ENCODE data around the gene PEX16. TPM values are rescaled to one million over a fixed set of nuclear protein-coding genes. Genes with fewer than 3 reads are reported as not detected.

PEX16 gene
- total and polyA plus RNA-seq, 9 of the 15 experiments (the other 6 are each of a cell fraction or from before 2014, with no cell fraction given) = 1.5 to 43.9 (median 14.6) TPM

GRCh38 chr11:45922425-45923082 lies 4.9 kb upstream of the PEX16 start, which contains the start of gene LARGE2 (continued):
- TF ChIP-seq, protein P1, sequence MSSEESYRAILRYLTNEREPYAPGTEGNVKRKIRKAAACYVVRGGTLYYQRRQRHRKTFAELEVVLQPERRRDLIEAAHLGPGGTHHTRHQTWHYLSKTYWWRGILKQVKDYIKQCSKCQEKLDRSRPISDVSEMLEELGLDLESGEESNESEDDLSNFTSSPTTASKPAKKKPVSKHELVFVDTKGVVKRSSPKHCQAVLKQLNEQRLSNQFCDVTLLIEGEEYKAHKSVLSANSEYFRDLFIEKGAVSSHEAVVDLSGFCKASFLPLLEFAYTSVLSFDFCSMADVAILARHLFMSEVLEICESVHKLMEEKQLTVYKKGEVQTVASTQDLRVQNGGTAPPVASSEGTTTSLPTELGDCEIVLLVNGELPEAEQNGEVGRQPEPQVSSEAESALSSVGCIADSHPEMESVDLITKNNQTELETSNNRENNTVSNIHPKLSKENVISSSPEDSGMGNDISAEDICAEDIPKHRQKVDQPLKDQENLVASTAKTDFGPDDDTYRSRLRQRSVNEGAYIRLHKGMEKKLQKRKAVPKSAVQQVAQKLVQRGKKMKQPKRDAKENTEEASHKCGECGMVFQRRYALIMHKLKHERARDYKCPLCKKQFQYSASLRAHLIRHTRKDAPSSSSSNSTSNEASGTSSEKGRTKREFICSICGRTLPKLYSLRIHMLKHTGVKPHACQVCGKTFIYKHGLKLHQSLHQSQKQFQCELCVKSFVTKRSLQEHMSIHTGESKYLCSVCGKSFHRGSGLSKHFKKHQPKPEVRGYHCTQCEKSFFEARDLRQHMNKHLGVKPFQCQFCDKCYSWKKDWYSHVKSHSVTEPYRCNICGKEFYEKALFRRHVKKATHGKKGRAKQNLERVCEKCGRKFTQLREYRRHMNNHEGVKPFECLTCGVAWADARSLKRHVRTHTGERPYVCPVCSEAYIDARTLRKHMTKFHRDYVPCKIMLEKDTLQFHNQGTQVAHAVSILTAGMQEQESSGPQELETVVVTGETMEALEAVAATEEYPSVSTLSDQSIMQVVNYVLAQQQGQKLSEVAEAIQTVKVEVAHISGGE (CRISPR knock-in tag; IDR thresholded peaks at IDR 0.05) = no peak
- TF ChIP-seq ZBED1 (IDR thresholded peaks at IDR 0.05) (no peak), EZH2 (IDR thresholded peaks at IDR 0.05; ENCODE audit: borderline replicate concordance, low read depth, low read length) (no peak), NFIC (IDR thresholded peaks at IDR 0.05) (peak; percentile 12; the same call in 1 of the 2 replicates), SREBF1 (IDR thresholded peaks at IDR 0.05; ENCODE audit: borderline replicate concordance, low read depth, low read length) (no peak), ZNF347 (CRISPR knock-in tag; IDR thresholded peaks at IDR 0.05; ENCODE audit: low read depth) (no peak), KDM1A (IDR thresholded peaks at IDR 0.05) (no peak), CTBP1 (IDR thresholded peaks at IDR 0.05; ENCODE audit: borderline replicate concordance) (peak; percentile 33; the same call in 1 of the 2 replicates), PRPF4 (IDR thresholded peaks at IDR 0.05; ENCODE audit: insufficient read depth, low read depth, low read length, poor library complexity, severe bottlenecking) (peak; percentile 30), ZNF316 (IDR thresholded peaks at IDR 0.05) (no peak), HSF4 (CRISPR knock-in tag; IDR thresholded peaks at IDR 0.05; ENCODE audit: borderline replicate concordance) (no peak)
- TF ChIP-seq, protein P2, sequence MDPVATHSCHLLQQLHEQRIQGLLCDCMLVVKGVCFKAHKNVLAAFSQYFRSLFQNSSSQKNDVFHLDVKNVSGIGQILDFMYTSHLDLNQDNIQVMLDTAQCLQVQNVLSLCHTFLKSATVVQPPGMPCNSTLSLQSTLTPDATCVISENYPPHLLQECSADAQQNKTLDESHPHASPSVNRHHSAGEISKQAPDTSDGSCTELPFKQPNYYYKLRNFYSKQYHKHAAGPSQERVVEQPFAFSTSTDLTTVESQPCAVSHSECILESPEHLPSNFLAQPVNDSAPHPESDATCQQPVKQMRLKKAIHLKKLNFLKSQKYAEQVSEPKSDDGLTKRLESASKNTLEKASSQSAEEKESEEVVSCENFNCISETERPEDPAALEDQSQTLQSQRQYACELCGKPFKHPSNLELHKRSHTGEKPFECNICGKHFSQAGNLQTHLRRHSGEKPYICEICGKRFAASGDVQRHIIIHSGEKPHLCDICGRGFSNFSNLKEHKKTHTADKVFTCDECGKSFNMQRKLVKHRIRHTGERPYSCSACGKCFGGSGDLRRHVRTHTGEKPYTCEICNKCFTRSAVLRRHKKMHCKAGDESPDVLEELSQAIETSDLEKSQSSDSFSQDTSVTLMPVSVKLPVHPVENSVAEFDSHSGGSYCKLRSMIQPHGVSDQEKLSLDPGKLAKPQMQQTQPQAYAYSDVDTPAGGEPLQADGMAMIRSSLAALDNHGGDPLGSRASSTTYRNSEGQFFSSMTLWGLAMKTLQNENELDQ (CRISPR knock-in tag; IDR thresholded peaks at IDR 0.05; ENCODE audit: borderline replicate concordance) = no peak
- TF ChIP-seq, protein P3, sequence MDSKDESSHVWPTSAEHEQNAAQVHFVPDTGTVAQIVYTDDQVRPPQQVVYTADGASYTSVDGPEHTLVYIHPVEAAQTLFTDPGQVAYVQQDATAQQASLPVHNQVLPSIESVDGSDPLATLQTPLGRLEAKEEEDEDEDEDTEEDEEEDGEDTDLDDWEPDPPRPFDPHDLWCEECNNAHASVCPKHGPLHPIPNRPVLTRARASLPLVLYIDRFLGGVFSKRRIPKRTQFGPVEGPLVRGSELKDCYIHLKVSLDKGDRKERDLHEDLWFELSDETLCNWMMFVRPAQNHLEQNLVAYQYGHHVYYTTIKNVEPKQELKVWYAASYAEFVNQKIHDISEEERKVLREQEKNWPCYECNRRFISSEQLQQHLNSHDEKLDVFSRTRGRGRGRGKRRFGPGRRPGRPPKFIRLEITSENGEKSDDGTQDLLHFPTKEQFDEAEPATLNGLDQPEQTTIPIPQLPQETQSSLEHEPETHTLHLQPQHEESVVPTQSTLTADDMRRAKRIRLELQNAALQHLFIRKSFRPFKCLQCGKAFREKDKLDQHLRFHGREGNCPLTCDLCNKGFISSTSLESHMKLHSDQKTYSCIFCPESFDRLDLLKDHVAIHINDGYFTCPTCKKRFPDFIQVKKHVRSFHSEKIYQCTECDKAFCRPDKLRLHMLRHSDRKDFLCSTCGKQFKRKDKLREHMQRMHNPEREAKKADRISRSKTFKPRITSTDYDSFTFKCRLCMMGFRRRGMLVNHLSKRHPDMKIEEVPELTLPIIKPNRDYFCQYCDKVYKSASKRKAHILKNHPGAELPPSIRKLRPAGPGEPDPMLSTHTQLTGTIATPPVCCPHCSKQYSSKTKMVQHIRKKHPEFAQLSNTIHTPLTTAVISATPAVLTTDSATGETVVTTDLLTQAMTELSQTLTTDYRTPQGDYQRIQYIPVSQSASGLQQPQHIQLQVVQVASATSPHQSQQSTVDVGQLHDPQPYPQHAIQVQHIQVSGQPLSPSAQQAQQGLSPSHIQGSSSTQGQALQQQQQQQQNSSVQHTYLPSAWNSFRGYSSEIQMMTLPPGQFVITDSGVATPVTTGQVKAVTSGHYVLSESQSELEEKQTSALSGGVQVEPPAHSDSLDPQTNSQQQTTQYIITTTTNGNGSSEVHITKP (IDR thresholded peaks at IDR 0.05; ENCODE audit: partially characterized antibody) = no peak
- TF ChIP-seq, protein P4, sequence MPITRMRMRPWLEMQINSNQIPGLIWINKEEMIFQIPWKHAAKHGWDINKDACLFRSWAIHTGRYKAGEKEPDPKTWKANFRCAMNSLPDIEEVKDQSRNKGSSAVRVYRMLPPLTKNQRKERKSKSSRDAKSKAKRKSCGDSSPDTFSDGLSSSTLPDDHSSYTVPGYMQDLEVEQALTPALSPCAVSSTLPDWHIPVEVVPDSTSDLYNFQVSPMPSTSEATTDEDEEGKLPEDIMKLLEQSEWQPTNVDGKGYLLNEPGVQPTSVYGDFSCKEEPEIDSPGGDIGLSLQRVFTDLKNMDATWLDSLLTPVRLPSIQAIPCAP (CRISPR knock-in tag; IDR thresholded peaks at IDR 0.05; ENCODE audit: borderline replicate concordance) = no peak

Data from K562 (cell line).